ENCODE measurements around the gene SVIL.

Gene SVIL

DNA sequence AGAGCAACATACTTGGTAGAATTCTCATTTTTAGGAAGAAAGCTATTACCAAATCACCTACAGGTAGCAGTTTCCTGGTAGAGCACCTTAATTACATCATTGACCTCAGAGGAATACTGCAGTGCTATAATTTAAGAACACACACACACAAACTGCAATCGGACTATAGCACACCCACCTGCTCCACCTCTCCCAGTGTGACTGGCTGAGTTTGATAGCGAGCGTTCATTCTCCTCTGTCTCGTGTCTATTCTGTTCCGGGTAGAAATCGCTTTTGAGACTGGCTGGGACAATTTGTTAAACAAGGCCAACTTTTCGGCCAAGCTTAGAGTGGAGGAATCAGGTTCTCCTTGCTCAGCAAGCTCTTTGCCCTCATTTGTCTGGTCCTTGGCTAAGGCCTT lies 110.5 kb downstream of the SVIL start:
- Histone ChIP-seq H3F3A (ENCODE audit: insufficient read depth, low read length) (no peaks in the 10 kb centered on the region), H3K79me2 (ENCODE audit: low read length) (no peaks in the 10 kb centered on the region), H3K4me2 (ENCODE audit: low read depth, low read length) (no peak overlapping the region), H3K27me3 (replicated peaks; ENCODE audit: insufficient read depth, low read length) (no peaks in the 10 kb centered on the region), H3K4me3 (ENCODE audit: low read length) (no peak overlapping the region), H3K4me1 (ENCODE audit: low read length) (no peaks in the 10 kb centered on the region), H3K9ac (ENCODE audit: low read length) (no peak overlapping the region), H2AFZ (ENCODE audit: low read length) (no peak overlapping the region), H3K36me3 (replicated peaks; ENCODE audit: insufficient read depth, low read length) (no peaks in the 10 kb centered on the region), H3K9me3 (replicated peaks; ENCODE audit: insufficient read depth, low read length) (no peaks in the 10 kb centered on the region), H3K27ac (ENCODE audit: low read length) (no peak overlapping the region), H4K20me1 (ENCODE audit: insufficient read depth, low read length) (no peaks in the 10 kb centered on the region), H3K9me2 (replicated peaks; ENCODE audit: insufficient read depth, low read length) (no peaks in the 10 kb centered on the region)
- DNase-seq, result no peak
- TF ChIP-seq EZH2 (optimal IDR thresholded peaks at IDR 0.05; ENCODE audit: low read depth, low read length) (no peak), EZH2phosphoT487 (IDR thresholded peaks at IDR 0.05; ENCODE audit: low read length) (no peak)
- TF ChIP-seq, protein P1, sequence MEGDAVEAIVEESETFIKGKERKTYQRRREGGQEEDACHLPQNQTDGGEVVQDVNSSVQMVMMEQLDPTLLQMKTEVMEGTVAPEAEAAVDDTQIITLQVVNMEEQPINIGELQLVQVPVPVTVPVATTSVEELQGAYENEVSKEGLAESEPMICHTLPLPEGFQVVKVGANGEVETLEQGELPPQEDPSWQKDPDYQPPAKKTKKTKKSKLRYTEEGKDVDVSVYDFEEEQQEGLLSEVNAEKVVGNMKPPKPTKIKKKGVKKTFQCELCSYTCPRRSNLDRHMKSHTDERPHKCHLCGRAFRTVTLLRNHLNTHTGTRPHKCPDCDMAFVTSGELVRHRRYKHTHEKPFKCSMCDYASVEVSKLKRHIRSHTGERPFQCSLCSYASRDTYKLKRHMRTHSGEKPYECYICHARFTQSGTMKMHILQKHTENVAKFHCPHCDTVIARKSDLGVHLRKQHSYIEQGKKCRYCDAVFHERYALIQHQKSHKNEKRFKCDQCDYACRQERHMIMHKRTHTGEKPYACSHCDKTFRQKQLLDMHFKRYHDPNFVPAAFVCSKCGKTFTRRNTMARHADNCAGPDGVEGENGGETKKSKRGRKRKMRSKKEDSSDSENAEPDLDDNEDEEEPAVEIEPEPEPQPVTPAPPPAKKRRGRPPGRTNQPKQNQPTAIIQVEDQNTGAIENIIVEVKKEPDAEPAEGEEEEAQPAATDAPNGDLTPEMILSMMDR (IDR thresholded peaks at IDR 0.05; ENCODE audit: low read length), result no peak

DNA sequence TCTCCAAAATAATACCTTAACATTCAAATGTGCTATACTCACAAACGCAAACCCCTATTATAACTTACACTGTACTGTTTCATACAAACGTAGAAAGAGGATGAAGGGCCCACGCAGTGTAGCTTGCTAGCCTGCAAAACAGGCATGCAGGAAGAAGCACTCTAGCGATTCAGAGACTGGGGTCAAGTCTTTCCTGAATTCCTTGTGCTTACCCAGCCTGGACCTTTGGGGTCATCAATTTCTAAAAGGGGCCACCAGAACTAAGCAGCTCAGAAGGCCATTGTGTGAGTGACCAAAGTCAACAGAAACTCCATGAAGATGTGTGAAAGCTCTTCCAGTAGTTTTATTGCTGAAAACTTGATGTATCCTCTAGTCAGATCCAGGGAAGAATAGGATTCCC lies 111.9 kb downstream of the SVIL start:
- Histone ChIP-seq H3K36me3 (replicated peaks; ENCODE audit: insufficient read depth, low read length) (no peaks in the 10 kb centered on the region), H3K4me3 (ENCODE audit: low read length) (no peak overlapping the region), H3F3A (ENCODE audit: insufficient read depth, low read length) (no peaks in the 10 kb centered on the region), H3K9me3 (replicated peaks; ENCODE audit: insufficient read depth, low read length) (no peaks in the 10 kb centered on the region), H3K27me3 (replicated peaks; ENCODE audit: insufficient read depth, low read length) (no peaks in the 10 kb centered on the region), H3K9me2 (replicated peaks; ENCODE audit: insufficient read depth, low read length) (no peaks in the 10 kb centered on the region), H2AFZ (ENCODE audit: low read length) (no peak overlapping the region), H3K4me2 (ENCODE audit: low read depth, low read length) (no peak overlapping the region), H3K27ac (ENCODE audit: low read length) (no peak overlapping the region), H4K20me1 (ENCODE audit: insufficient read depth, low read length) (no peaks in the 10 kb centered on the region), H3K79me2 (ENCODE audit: low read length) (no peaks in the 10 kb centered on the region), H3K4me1 (ENCODE audit: low read length) (no peaks in the 10 kb centered on the region), H3K9ac (ENCODE audit: low read length) (no peak overlapping the region)
- TF ChIP-seq EZH2 (optimal IDR thresholded peaks at IDR 0.05; ENCODE audit: low read depth, low read length) (no peak), EZH2phosphoT487 (IDR thresholded peaks at IDR 0.05; ENCODE audit: low read length) (no peak)
- TF ChIP-seq, protein P1 (IDR thresholded peaks at IDR 0.05; ENCODE audit: low read length), result no peak
- DNase-seq, result no peak

DNA sequence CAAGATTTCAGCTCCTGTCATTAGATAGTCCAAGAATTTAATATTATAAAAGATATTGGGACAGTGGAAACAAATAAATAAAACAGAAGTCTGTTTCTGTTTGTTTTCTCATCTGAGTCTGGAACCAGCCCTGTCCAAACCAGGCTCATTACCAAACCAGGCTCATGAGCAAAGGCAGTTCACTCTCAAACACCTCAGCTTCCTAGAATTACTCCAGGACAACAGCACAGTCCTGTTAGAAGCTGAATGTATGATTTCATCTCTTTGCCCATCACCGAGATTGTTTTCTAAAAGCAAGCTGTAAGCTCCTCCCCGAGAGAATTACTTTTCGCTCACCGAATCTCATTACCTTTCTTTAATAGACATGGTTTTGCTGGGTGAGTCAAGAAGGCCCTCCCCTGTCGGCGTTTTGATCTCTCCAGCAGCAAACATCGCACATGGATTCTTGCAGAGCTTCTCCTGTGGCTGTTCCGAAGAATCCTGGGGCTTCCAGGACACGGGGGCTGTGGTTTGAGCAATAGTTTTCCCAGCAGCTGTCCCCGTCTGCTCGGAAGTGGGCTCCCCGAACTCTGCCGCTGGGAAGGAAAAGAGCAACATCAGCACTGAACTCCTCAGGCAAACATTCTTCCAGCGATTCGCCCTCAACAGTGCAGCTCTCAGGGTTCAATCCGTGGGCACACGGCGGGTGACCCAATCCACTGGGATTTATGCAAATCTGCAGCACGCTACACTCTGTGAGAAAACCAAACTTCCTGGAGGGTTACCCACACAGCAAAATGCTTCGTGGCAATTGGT lies 112.5 kb downstream of the SVIL start:
- Histone ChIP-seq H3K4me2 (ENCODE audit: low read depth, low read length) (no peak overlapping the region), H3K9me3 (replicated peaks; ENCODE audit: insufficient read depth, low read length) (no peaks in the 10 kb centered on the region), H3K9ac (ENCODE audit: low read length) (no peak overlapping the region), H2AFZ (ENCODE audit: low read length) (no peak overlapping the region), H3K27me3 (replicated peaks; ENCODE audit: insufficient read depth, low read length) (no peaks in the 10 kb centered on the region), H3K27ac (ENCODE audit: low read length) (no peak overlapping the region), H3F3A (ENCODE audit: insufficient read depth, low read length) (no peaks in the 10 kb centered on the region), H3K79me2 (ENCODE audit: low read length) (no peaks in the 10 kb centered on the region), H3K9me2 (replicated peaks; ENCODE audit: insufficient read depth, low read length) (no peaks in the 10 kb centered on the region), H3K36me3 (replicated peaks; ENCODE audit: insufficient read depth, low read length) (no peaks in the 10 kb centered on the region), H3K4me3 (ENCODE audit: low read length) (no peak overlapping the region), H3K4me1 (ENCODE audit: low read length) (no peaks in the 10 kb centered on the region), H4K20me1 (ENCODE audit: insufficient read depth, low read length) (no peaks in the 10 kb centered on the region)
- no peak for DNase-seq
- TF ChIP-seq, protein P1 (IDR thresholded peaks at IDR 0.05; ENCODE audit: low read length), result no peak
- TF ChIP-seq EZH2phosphoT487 (IDR thresholded peaks at IDR 0.05; ENCODE audit: low read length), result no peak
- TF ChIP-seq EZH2 (optimal IDR thresholded peaks at IDR 0.05; ENCODE audit: low read depth, low read length), result no peak

Data from MM.1S (cell line).